Neutrophil (primary cell): ENCODE data around the gene CA6.

Experiments used
- H3K27ac ChIP-seq: fragments of 200-600 bp; sonication (generic); 2 replicates; pipeline ENCODE4 v1.5.1; 2016; ENCODE audit warnings: mild to moderate bottlenecking, moderate library complexity
- H3K27me3 ChIP-seq: fragments of 200-600 bp; sonication (generic); 2 replicates; pipeline ENCODE4 v1.6.0; 2016; ENCODE audit warnings: mild to moderate bottlenecking
- H3K36me3 ChIP-seq: fragments of 200-600 bp; sonication (generic); 2 replicates; pipeline ENCODE4 v1.5.1; 2017
- H3K4me1 ChIP-seq, 2 experiments: fragments of 200-600 bp in 1 of 2; sonication (generic) in 1 of 2; 1 replicate in 1 of 2; 2 replicates in 1 of 2; pipeline versions ENCODE4 v1.5.1 to v1.6.1; 2013 to 2016; ENCODE audit warnings: low read depth in 1 of 2, low read length in 1 of 2, mild to moderate bottlenecking in 1 of 2, moderate library complexity in 1 of 2; ENCODE audit not compliant: control insufficient read depth in 1 of 2, insufficient read depth in 1 of 2
- H3K4me3 ChIP-seq, 2 experiments: fragments of 200-600 bp in 1 of 2; sonication (generic) in 1 of 2; 1 replicate in 1 of 2; 2 replicates in 1 of 2; pipeline ENCODE4 v1.5.1; 2013 to 2016; ENCODE audit warnings: low read depth in 1 of 2, low read length in 1 of 2, mild to moderate bottlenecking in 1 of 2, moderate library complexity in 1 of 2
- H3K9me3 ChIP-seq: fragments of 200-600 bp; sonication (generic); 2 replicates; pipeline ENCODE4 v1.5.1; 2016
- TF ChIP-seq, protein P1 (sequence below): fragments of 200-600 bp; sonication (generic); IDR thresholded peaks from 2 replicates; pipeline ENCODE4 v1.5.1; 2016; ENCODE audit warnings: antibody characterized with exemption

The CA6 gene

DNA sequence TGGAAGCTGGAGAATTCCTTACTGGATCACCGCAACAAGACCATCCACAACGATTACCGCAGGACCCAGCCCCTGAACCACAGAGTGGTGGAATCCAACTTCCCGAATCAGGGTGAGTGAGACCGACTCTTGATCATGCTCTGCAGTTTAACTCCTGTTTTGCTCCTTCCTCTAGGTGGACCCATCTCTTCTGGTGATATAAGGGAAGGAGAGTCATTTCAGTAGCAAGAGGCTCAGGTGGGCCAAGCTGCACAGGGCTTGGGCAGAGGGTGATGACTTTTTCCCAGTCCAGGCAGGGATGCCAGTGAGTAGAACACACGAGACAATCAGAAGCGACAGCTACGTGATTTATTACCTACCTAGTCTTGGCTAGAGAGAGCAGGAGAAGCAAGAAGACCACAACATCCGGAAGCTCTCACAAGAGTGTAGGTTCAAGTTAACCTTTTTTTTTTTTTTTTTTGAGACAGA, 25.2 kb downstream of the CA6 start:
- TF ChIP-seq, protein P1, sequence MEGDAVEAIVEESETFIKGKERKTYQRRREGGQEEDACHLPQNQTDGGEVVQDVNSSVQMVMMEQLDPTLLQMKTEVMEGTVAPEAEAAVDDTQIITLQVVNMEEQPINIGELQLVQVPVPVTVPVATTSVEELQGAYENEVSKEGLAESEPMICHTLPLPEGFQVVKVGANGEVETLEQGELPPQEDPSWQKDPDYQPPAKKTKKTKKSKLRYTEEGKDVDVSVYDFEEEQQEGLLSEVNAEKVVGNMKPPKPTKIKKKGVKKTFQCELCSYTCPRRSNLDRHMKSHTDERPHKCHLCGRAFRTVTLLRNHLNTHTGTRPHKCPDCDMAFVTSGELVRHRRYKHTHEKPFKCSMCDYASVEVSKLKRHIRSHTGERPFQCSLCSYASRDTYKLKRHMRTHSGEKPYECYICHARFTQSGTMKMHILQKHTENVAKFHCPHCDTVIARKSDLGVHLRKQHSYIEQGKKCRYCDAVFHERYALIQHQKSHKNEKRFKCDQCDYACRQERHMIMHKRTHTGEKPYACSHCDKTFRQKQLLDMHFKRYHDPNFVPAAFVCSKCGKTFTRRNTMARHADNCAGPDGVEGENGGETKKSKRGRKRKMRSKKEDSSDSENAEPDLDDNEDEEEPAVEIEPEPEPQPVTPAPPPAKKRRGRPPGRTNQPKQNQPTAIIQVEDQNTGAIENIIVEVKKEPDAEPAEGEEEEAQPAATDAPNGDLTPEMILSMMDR = no peak
- Histone ChIP-seq H3K27me3 (no peaks in the 10 kb centered on the region), H3K4me3 (peak overlapping the region in 1 of 2 experiments; percentile 28), H3K9me3 (no peaks in the 10 kb centered on the region), H3K36me3 (no peaks in the 10 kb centered on the region), H3K27ac (peak overlapping the region; percentile 71), H3K4me1 (peaks cover 24 to 26% of the 10 kb centered on the region in 2 experiments)

DNA sequence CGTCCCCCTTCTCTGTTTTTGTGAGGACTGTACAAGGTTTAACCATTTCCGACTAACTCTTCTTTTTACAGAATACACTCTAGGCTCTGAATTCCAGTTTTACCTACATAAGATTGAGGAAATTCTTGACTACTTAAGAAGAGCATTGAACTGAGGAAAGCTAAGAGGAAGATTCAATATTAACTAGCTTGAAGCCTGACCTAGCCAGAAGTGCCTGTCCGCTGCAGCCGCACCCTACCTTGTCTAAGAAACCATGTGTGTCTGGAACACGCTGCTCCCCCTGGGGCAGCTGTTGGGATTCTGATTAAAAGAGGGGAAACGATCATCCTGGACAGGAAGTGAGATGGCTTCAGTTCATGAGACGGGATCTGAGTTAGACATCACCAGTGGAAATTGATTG, 28.9 kb downstream of the CA6 start:
- Histone ChIP-seq H3K4me3 (no peak overlapping the region), H3K9me3 (no peaks in the 10 kb centered on the region), H3K4me1 (peaks cover 24 to 27% of the 10 kb centered on the region in 2 experiments), H3K27ac (no peak overlapping the region), H3K36me3 (no peaks in the 10 kb centered on the region), H3K27me3 (no peaks in the 10 kb centered on the region)
- TF ChIP-seq, protein P1 = no peak

DNA sequence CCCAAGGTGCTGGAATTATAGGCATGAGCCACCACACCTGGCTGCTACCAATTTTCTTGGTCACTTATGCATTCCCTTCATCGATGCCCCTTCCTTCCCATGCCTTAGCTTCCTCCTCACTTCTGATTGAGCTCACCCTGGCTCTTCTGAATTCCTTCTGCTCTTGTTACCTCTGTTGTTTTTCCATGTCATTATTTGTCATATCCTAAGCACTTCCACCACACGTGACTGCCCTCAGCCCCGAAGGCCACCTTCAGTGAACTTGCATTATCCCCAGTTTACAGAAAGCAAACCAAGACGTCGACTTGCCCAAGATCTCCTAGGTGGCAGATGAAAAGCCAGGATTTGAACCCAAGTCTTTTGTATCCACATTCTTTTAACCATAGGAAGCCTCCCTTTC, 30.7 kb downstream of the CA6 start:
- Histone ChIP-seq H3K27me3 (no peaks in the 10 kb centered on the region), H3K4me1 (peaks cover 28 to 31% of the 10 kb centered on the region in 2 experiments), H3K4me3 (no peak overlapping the region), H3K9me3 (no peaks in the 10 kb centered on the region), H3K36me3 (no peaks in the 10 kb centered on the region), H3K27ac (no peak overlapping the region)
- TF ChIP-seq, protein P1 = no peak

DNA sequence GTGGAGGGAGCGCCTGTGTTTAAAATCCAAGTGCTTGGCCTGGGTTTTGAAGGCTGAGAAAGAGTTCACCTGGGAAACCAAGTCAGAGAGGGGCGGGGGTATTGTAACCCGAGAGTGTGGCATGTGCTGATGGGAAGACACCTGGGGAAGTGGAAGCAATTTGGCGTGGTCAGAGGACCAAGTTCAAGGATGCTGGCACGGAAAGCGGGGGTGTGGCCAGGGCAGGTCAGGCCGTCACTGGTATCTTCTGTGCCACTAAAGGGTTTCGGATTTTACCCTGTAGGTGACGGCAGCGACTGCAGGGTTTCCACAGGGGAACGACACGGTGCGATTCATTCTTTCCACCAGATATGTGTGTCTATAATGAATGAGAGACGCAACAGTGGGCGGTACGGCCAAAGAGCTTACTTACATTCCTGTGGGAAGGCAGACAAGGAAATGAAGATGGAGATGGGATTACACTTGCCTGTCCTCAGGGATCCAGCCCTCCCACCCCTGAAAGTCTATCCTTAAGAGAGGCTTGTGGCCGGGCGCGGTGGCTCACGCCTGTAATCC, 31.3 kb downstream of the CA6 start:
- peaks cover 28 to 31% of the 10 kb centered on the region in 2 experiments for H3K4me1 ChIP-seq
- H3K9me3 ChIP-seq = no peaks in the 10 kb centered on the region
- H3K4me3 ChIP-seq = no peak overlapping the region
- H3K27me3 ChIP-seq = no peaks in the 10 kb centered on the region
- H3K27ac ChIP-seq = no peak overlapping the region
- TF ChIP-seq, protein P1 = no peak
- H3K36me3 ChIP-seq = no peaks in the 10 kb centered on the region

DNA sequence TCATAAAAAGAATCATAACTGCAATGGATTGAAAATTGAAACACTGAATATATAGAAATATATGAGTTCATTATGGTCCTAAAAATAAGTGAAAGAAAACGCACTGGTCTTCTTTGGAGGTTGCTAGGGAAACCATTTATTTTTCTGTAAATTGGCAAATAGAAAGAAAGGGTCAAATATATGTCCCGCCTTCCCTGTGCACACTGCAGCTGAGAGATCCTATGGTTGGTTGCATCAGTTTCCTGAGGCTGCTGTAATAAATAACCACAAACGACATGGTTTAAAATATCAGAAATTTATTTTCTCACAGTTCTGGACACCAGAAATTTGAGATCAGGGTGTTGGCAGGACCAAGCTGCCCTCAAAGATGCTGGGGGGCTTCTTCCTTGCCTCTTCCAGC, 35.0 kb downstream of the CA6 start:
- H3K4me3 ChIP-seq = peak overlapping the region; percentile 31 to 42
- no peaks in the 10 kb centered on the region for H3K9me3 ChIP-seq
- peak overlapping the region; percentile 74 for H3K27ac ChIP-seq
- peaks cover 36 to 47% of the 10 kb centered on the region in 2 experiments for H3K4me1 ChIP-seq
- H3K36me3 ChIP-seq = no peaks in the 10 kb centered on the region
- TF ChIP-seq, protein P1 = no peak
- no peaks in the 10 kb centered on the region for H3K27me3 ChIP-seq
